ENCODE measurements around the gene LRRC37B.
"Not testable (repeated sequence)": the region's sequence is repeated elsewhere in the genome, so short reads cannot be mapped to it uniquely, and the experiment has no call there.

LRRC37B gene

GRCh38 chr17:32006957-32007462 is at the start of gene LRRC37B:
Gene LRRC37B (plus strand): TSS chr17:32007383. CDS start chr17:32021393, 14,010 bp downstream.
- TF ChIP-seq EZH2phosphoT487 (IDR thresholded peaks at IDR 0.05; ENCODE audit: borderline replicate concordance, low read length) (no peak), CTCF (IDR thresholded peaks at IDR 0.05; ENCODE audit: low read depth, low read length, poor library complexity, severe bottlenecking) (peak; percentile 84)
- no peaks in the 10 kb centered on the region for H3K9me2 ChIP-seq (replicated peaks; ENCODE audit: control insufficient read depth, low read length)
- H3K27me3 ChIP-seq (ENCODE audit: control insufficient read depth, low read length) = peaks cover 5% of the 10 kb centered on the region; the same call in 1 of the 2 replicates
- peaks cover 42% of the 10 kb centered on the region for H3K79me2 ChIP-seq (ENCODE audit: control insufficient read depth, low read length)
- peak within 1 kb of the TSS; percentile 82 for H3K4me3 ChIP-seq (ENCODE audit: low read length)
- H3K9me3 ChIP-seq (ENCODE audit: control insufficient read depth, insufficient read depth, low read length) = no peaks in the 10 kb centered on the region
- H3K36me3 ChIP-seq (ENCODE audit: control insufficient read depth, low read length) = no peaks in the 10 kb centered on the region
- H3K4me2 ChIP-seq (ENCODE audit: low read length) = peak within 1 kb of the TSS; percentile 70
- H4K20me1 ChIP-seq (ENCODE audit: control insufficient read depth, insufficient read depth, low read depth, low read length) = no peaks in the 10 kb centered on the region
- peaks cover 17% of the 10 kb centered on the region for H3K4me1 ChIP-seq (ENCODE audit: control insufficient read depth, low read length)
- H3K27ac ChIP-seq (ENCODE audit: low read depth, low read length) = peak within 1 kb of the TSS; percentile 21
- H3F3A ChIP-seq (ENCODE audit: control insufficient read depth, insufficient read depth) = peaks cover 23% of the 10 kb centered on the region

DNA sequence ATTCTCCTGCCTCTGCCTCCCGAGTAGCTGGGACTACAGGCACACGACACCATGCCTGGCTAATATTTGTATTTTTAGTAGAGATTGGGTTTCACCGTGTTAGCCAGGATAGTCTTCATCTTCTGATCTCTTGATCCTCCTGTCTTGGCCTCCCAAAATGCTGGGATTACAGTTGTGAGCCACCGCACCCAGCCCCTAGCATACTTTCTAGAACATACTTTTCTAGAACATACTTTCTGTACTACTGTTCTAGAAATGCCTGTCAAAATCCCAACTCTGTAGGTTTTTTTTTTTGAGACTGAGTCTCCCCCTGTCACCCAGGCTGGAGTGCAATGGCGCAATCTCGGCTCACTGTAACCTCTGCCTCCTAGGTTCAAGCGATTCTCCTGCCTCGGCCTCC is 43.1 kb upstream of the LRRC37B start:
- not testable (repeated sequence) for H3F3A ChIP-seq (ENCODE audit: control insufficient read depth, insufficient read depth); H3K27ac ChIP-seq (ENCODE audit: low read depth, low read length); H3K9me2 ChIP-seq (replicated peaks; ENCODE audit: control insufficient read depth, low read length); H3K4me3 ChIP-seq (ENCODE audit: low read length); H3K4me2 ChIP-seq (ENCODE audit: low read length); H3K9me3 ChIP-seq (ENCODE audit: control insufficient read depth, insufficient read depth, low read length); H4K20me1 ChIP-seq (ENCODE audit: control insufficient read depth, insufficient read depth, low read depth, low read length); H3K4me1 ChIP-seq (ENCODE audit: control insufficient read depth, low read length); H3K27me3 ChIP-seq (ENCODE audit: control insufficient read depth, low read length)
- peaks cover 45% of the 10 kb centered on the region for H3K79me2 ChIP-seq (ENCODE audit: control insufficient read depth, low read length)
- peaks cover 71% of the 10 kb centered on the region for H3K36me3 ChIP-seq (ENCODE audit: control insufficient read depth, low read length)

- Histone ChIP-seq H3K79me2 (ENCODE audit: control insufficient read depth, low read length) (peaks cover 20% of the 10 kb centered on the region), H3K4me2 (ENCODE audit: low read length) (no peak overlapping the region), H3K27ac (ENCODE audit: low read depth, low read length) (no peak overlapping the region), H3K9me2 (replicated peaks; ENCODE audit: control insufficient read depth, low read length) (no peaks in the 10 kb centered on the region), H4K20me1 (ENCODE audit: control insufficient read depth, insufficient read depth, low read depth, low read length) (no peaks in the 10 kb centered on the region), H3K9me3 (ENCODE audit: control insufficient read depth, insufficient read depth, low read length) (no peaks in the 10 kb centered on the region), H3K27me3 (ENCODE audit: control insufficient read depth, low read length) (no peaks in the 10 kb centered on the region), H3K4me1 (ENCODE audit: control insufficient read depth, low read length) (no peaks in the 10 kb centered on the region), H3K36me3 (ENCODE audit: control insufficient read depth, low read length) (peaks cover 52% of the 10 kb centered on the region), H3K4me3 (ENCODE audit: low read length) (no peak overlapping the region), H3F3A (ENCODE audit: control insufficient read depth, insufficient read depth) (no peaks in the 10 kb centered on the region)
- TF ChIP-seq EZH2phosphoT487 (IDR thresholded peaks at IDR 0.05; ENCODE audit: borderline replicate concordance, low read length) = no peak
- TF ChIP-seq CTCF (IDR thresholded peaks at IDR 0.05; ENCODE audit: low read depth, low read length, poor library complexity, severe bottlenecking) = no peak
Observed at GRCh38 chr17:31967648-31968047, 39.5 kb upstream of the LRRC37B start.

- not testable (repeated sequence) for H3K4me2 ChIP-seq (ENCODE audit: low read length); H3K9me2 ChIP-seq (replicated peaks; ENCODE audit: control insufficient read depth, low read length); H3K4me1 ChIP-seq (ENCODE audit: control insufficient read depth, low read length); H3K4me3 ChIP-seq (ENCODE audit: low read length); H3K27me3 ChIP-seq (ENCODE audit: control insufficient read depth, low read length); H3K9me3 ChIP-seq (ENCODE audit: control insufficient read depth, insufficient read depth, low read length); H4K20me1 ChIP-seq (ENCODE audit: control insufficient read depth, insufficient read depth, low read depth, low read length); H3F3A ChIP-seq (ENCODE audit: control insufficient read depth, insufficient read depth); H3K79me2 ChIP-seq (ENCODE audit: control insufficient read depth, low read length); H3K27ac ChIP-seq (ENCODE audit: low read depth, low read length)
- H3K36me3 ChIP-seq (ENCODE audit: control insufficient read depth, low read length) = peaks cover 46% of the 10 kb centered on the region
Observed at GRCh38 chr17:31970416-31970815, 36.8 kb upstream of the LRRC37B start.

GRCh38 chr17:31974269-31975071 is 32.7 kb upstream of the LRRC37B start:
- not testable (repeated sequence) for H3K79me2 ChIP-seq (ENCODE audit: control insufficient read depth, low read length); H3K4me2 ChIP-seq (ENCODE audit: low read length)
- H3K36me3 ChIP-seq (ENCODE audit: control insufficient read depth, low read length) = peaks cover 43% of the 10 kb centered on the region

GRCh38 chr17:31975391-31975790 is 31.8 kb upstream of the LRRC37B start:
- peaks cover 39% of the 10 kb centered on the region for H3K36me3 ChIP-seq (ENCODE audit: control insufficient read depth, low read length)
- not testable (repeated sequence) for H3K27ac ChIP-seq (ENCODE audit: low read depth, low read length); H4K20me1 ChIP-seq (ENCODE audit: control insufficient read depth, insufficient read depth, low read depth, low read length)

More at GRCh38 chr17:31974269-31975071, 32.7 kb upstream of the LRRC37B start:
- H3K27me3 ChIP-seq (ENCODE audit: control insufficient read depth, low read length); H4K20me1 ChIP-seq (ENCODE audit: control insufficient read depth, insufficient read depth, low read depth, low read length); H3K9me2 ChIP-seq (replicated peaks; ENCODE audit: control insufficient read depth, low read length); H3K4me3 ChIP-seq (ENCODE audit: low read length); H3F3A ChIP-seq (ENCODE audit: control insufficient read depth, insufficient read depth); H3K9me3 ChIP-seq (ENCODE audit: control insufficient read depth, insufficient read depth, low read length); H3K4me1 ChIP-seq (ENCODE audit: control insufficient read depth, low read length); H3K27ac ChIP-seq (ENCODE audit: low read depth, low read length): not testable (repeated sequence)

More at GRCh38 chr17:31975391-31975790, 31.8 kb upstream of the LRRC37B start:
- H3K9me2 ChIP-seq (replicated peaks; ENCODE audit: control insufficient read depth, low read length); H3K4me3 ChIP-seq (ENCODE audit: low read length); H3K4me2 ChIP-seq (ENCODE audit: low read length); H3K79me2 ChIP-seq (ENCODE audit: control insufficient read depth, low read length); H3K4me1 ChIP-seq (ENCODE audit: control insufficient read depth, low read length); H3K9me3 ChIP-seq (ENCODE audit: control insufficient read depth, insufficient read depth, low read length); H3K27me3 ChIP-seq (ENCODE audit: control insufficient read depth, low read length); H3F3A ChIP-seq (ENCODE audit: control insufficient read depth, insufficient read depth): not testable (repeated sequence)

Measured in DOHH2 (cell line).